ENCODE measurements around the gene ZSCAN2. TPM values are rescaled to one million over a fixed set of nuclear protein-coding genes. Genes with fewer than 3 reads are reported as not detected.

ZSCAN2 gene
- total RNA-seq, 1 donor from 2014 or later: 26.2 TPM

DNA sequence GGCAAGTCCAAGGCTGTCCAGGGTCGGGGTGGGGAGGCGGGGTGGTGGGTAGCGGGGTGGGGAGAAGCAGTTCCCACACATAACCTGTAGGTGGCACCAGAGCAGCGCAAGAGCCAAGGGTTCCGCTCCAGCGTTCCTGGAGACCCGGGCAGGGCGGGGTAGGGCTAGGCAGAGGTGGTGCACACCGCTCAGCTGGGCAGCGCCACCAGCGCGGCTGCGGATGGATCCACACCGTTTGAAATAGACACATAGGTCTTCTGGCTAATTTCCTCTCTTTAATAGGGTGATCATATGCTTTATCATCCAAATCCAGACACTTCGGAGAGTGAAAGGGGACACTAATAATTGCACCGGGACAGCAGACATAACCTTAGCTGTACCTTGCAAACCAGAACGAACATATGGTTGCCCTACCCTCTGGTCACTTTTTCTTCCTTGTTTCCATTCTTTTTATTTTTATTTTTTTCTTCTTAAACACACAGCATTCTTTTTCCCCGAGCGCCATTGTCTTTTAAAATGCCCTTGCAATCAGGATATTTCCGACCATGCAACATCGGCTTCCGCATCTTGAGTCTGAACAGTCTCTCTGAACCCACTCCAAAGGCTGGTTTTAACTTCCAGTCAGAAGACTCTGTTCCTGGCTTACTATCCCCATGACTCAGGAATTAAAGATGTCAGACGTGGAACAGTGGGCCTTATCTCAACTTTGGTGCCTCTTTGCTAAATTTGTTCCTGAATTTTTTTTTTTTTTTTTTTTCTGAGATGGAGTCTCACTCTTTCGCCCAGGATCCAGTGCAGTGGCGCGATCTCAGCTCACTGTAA lies 12.5 kb upstream of the ZSCAN2 start:
- Mint-ChIP-seq H3K27ac (no peak overlapping the region), H3K4me1 (ENCODE audit: unreplicated experiment) (peaks cover 9% of the 10 kb centered on the region), H3K36me3 (no peaks in the 10 kb centered on the region), H3K27me3 (peaks cover 16% of the 10 kb centered on the region), H3K4me3 (peak overlapping the region; percentile 84), H3K9me3 (no peaks in the 10 kb centered on the region)
- TF ChIP-seq, protein P1, sequence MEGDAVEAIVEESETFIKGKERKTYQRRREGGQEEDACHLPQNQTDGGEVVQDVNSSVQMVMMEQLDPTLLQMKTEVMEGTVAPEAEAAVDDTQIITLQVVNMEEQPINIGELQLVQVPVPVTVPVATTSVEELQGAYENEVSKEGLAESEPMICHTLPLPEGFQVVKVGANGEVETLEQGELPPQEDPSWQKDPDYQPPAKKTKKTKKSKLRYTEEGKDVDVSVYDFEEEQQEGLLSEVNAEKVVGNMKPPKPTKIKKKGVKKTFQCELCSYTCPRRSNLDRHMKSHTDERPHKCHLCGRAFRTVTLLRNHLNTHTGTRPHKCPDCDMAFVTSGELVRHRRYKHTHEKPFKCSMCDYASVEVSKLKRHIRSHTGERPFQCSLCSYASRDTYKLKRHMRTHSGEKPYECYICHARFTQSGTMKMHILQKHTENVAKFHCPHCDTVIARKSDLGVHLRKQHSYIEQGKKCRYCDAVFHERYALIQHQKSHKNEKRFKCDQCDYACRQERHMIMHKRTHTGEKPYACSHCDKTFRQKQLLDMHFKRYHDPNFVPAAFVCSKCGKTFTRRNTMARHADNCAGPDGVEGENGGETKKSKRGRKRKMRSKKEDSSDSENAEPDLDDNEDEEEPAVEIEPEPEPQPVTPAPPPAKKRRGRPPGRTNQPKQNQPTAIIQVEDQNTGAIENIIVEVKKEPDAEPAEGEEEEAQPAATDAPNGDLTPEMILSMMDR (conservative IDR thresholded peaks at IDR 0.05): peak; percentile 96
- DNase-seq (ENCODE audit: extremely low spot score, unreplicated experiment): peak; percentile 91

DNA sequence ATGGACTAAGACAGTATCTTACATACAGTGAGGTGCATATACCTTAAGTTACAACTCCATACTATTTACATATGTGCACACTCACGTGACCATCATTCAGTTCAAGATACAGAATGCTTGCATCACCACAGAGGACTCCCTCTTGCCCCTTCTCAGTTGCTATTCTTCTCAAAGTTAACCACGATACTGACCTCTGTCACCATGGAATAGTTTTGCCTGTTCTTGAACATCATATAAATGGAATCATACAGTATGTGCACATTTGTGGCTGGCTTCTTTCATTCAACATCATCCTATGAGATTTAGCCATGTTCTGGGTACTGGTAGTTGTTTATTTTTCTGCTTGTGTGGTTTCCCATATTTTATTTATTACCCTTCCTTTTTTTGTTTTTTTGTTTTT lies 10.4 kb upstream of the ZSCAN2 start:
- Mint-ChIP-seq H3K27me3 (peaks cover 23% of the 10 kb centered on the region), H3K4me1 (ENCODE audit: unreplicated experiment) (peaks cover 9% of the 10 kb centered on the region), H3K9me3 (no peaks in the 10 kb centered on the region), H3K36me3 (no peaks in the 10 kb centered on the region), H3K27ac (no peak overlapping the region), H3K4me3 (no peak overlapping the region)
- no peak for DNase-seq (ENCODE audit: extremely low spot score, unreplicated experiment)
- TF ChIP-seq, protein P1 (conservative IDR thresholded peaks at IDR 0.05): no peak

GRCh38 chr15:84591815-84592214 lies 9.0 kb upstream of the ZSCAN2 start:
- Mint-ChIP-seq H3K4me3 (no peak overlapping the region), H3K27me3 (peaks cover 23% of the 10 kb centered on the region), H3K4me1 (ENCODE audit: unreplicated experiment) (peaks cover 9% of the 10 kb centered on the region), H3K9me3 (no peaks in the 10 kb centered on the region), H3K36me3 (no peaks in the 10 kb centered on the region), H3K27ac (no peak overlapping the region)
- DNase-seq (ENCODE audit: extremely low spot score, unreplicated experiment): no peak
- TF ChIP-seq, protein P1 (conservative IDR thresholded peaks at IDR 0.05): no peak

- TF ChIP-seq, protein P1 (conservative IDR thresholded peaks at IDR 0.05): no peak
- no peak overlapping the region for H3K27ac Mint-ChIP-seq
- H3K27me3 Mint-ChIP-seq: peaks cover 23% of the 10 kb centered on the region
- no peak overlapping the region for H3K4me3 Mint-ChIP-seq
- DNase-seq (ENCODE audit: extremely low spot score, unreplicated experiment): no peak
- H3K9me3 Mint-ChIP-seq: no peaks in the 10 kb centered on the region
- H3K36me3 Mint-ChIP-seq: no peaks in the 10 kb centered on the region
- H3K4me1 Mint-ChIP-seq (ENCODE audit: unreplicated experiment): no peaks in the 10 kb centered on the region
Measured at GRCh38 chr15:84594617-84595290, 6.1 kb upstream of the ZSCAN2 start.

- Mint-ChIP-seq H3K27ac (no peak overlapping the region), H3K4me3 (no peak overlapping the region), H3K4me1 (ENCODE audit: unreplicated experiment) (no peaks in the 10 kb centered on the region), H3K36me3 (no peaks in the 10 kb centered on the region), H3K9me3 (no peaks in the 10 kb centered on the region), H3K27me3 (peaks cover 19% of the 10 kb centered on the region)
- TF ChIP-seq, protein P1 (conservative IDR thresholded peaks at IDR 0.05): no peak
- DNase-seq (ENCODE audit: extremely low spot score, unreplicated experiment): no peak
Measured at GRCh38 chr15:84595660-84596059, 5.1 kb upstream of the ZSCAN2 start.
